ENCODE data around the gene NKTR. TPM values are rescaled to one million over a fixed set of nuclear protein-coding genes. Genes with fewer than 3 reads are reported as not detected.

NKTR gene
- total RNA-seq, 1 donor from 2014 or later = 73.7 TPM

GRCh38 chr3:42664438-42664803 is 63.9 kb downstream of the NKTR start:
- H3K27me3 Mint-ChIP-seq (ENCODE audit: unreplicated experiment) = no peaks in the 10 kb centered on the region
- peaks cover 8% of the 10 kb centered on the region for H3K36me3 Mint-ChIP-seq (ENCODE audit: unreplicated experiment)
- no peak for DNase-seq (ENCODE audit: extremely low spot score, unreplicated experiment)
- TF ChIP-seq CTCF (IDR thresholded peaks at IDR 0.05) = no peak
- no peak overlapping the region for H3K4me3 Mint-ChIP-seq (ENCODE audit: unreplicated experiment)
- no peaks in the 10 kb centered on the region for H3K9me3 Mint-ChIP-seq (ENCODE audit: unreplicated experiment)
- no peaks in the 10 kb centered on the region for H3K4me1 Mint-ChIP-seq (ENCODE audit: unreplicated experiment)
- H3K27ac Mint-ChIP-seq (ENCODE audit: unreplicated experiment) = no peak overlapping the region

- Mint-ChIP-seq H3K4me1 (ENCODE audit: unreplicated experiment) (no peaks in the 10 kb centered on the region), H3K27me3 (ENCODE audit: unreplicated experiment) (no peaks in the 10 kb centered on the region), H3K9me3 (ENCODE audit: unreplicated experiment) (peaks cover under 1% of the 10 kb centered on the region), H3K27ac (ENCODE audit: unreplicated experiment) (no peak overlapping the region), H3K4me3 (ENCODE audit: unreplicated experiment) (no peak overlapping the region), H3K36me3 (ENCODE audit: unreplicated experiment) (peaks cover 5% of the 10 kb centered on the region)
- no peak for TF ChIP-seq CTCF (IDR thresholded peaks at IDR 0.05)
- DNase-seq (ENCODE audit: extremely low spot score, unreplicated experiment) = peak; percentile 84
These were observed 64.8 kb downstream of the NKTR start for GRCh38 chr3:42665050-42665878.

- DNase-seq (ENCODE audit: extremely low spot score, unreplicated experiment) = peak; percentile 64
- Mint-ChIP-seq H3K4me1 (ENCODE audit: unreplicated experiment) (no peaks in the 10 kb centered on the region), H3K36me3 (ENCODE audit: unreplicated experiment) (peaks cover 4% of the 10 kb centered on the region), H3K27me3 (ENCODE audit: unreplicated experiment) (no peaks in the 10 kb centered on the region), H3K4me3 (ENCODE audit: unreplicated experiment) (no peak overlapping the region), H3K9me3 (ENCODE audit: unreplicated experiment) (peaks cover 3% of the 10 kb centered on the region), H3K27ac (ENCODE audit: unreplicated experiment) (no peak overlapping the region)
- no peak for TF ChIP-seq CTCF (IDR thresholded peaks at IDR 0.05)
These were observed 65.5 kb downstream of the NKTR start for GRCh38 chr3:42666022-42666421.

- Mint-ChIP-seq H3K36me3 (ENCODE audit: unreplicated experiment) (no peaks in the 10 kb centered on the region), H3K4me1 (ENCODE audit: unreplicated experiment) (no peaks in the 10 kb centered on the region), H3K27ac (ENCODE audit: unreplicated experiment) (no peak overlapping the region), H3K27me3 (ENCODE audit: unreplicated experiment) (no peaks in the 10 kb centered on the region), H3K9me3 (ENCODE audit: unreplicated experiment) (peaks cover 3% of the 10 kb centered on the region), H3K4me3 (ENCODE audit: unreplicated experiment) (no peak overlapping the region)
- no peak for DNase-seq (ENCODE audit: extremely low spot score, unreplicated experiment)
- no peak for TF ChIP-seq CTCF (IDR thresholded peaks at IDR 0.05)
These were observed 66.1 kb downstream of the NKTR start for GRCh38 chr3:42666577-42666998.

- H3K27ac Mint-ChIP-seq (ENCODE audit: unreplicated experiment) = no peak overlapping the region
- peak; percentile 76 for DNase-seq (ENCODE audit: extremely low spot score, unreplicated experiment)
- no peaks in the 10 kb centered on the region for H3K4me1 Mint-ChIP-seq (ENCODE audit: unreplicated experiment)
These were observed 66.6 kb downstream of the NKTR start for GRCh38 chr3:42667096-42667522.

More at GRCh38 chr3:42667096-42667522, 66.6 kb downstream of the NKTR start:
- H3K4me3 Mint-ChIP-seq (ENCODE audit: unreplicated experiment) = no peak overlapping the region
- H3K36me3 Mint-ChIP-seq (ENCODE audit: unreplicated experiment) = no peaks in the 10 kb centered on the region
- no peaks in the 10 kb centered on the region for H3K27me3 Mint-ChIP-seq (ENCODE audit: unreplicated experiment)
- no peak for TF ChIP-seq CTCF (IDR thresholded peaks at IDR 0.05)
- peaks cover 3% of the 10 kb centered on the region for H3K9me3 Mint-ChIP-seq (ENCODE audit: unreplicated experiment)
